ENCODE results near the gene RND3. TPM values are rescaled to one million over a fixed set of nuclear protein-coding genes. Genes with fewer than 3 reads are reported as not detected.
A peak's percentile ranks its signal among the peaks of the same experiment; 100 is the strongest.

Gene RND3
- total RNA-seq, 4 donors from 2014 or later, result 12.6 to 69.4 (median 41.1) TPM

DNA sequence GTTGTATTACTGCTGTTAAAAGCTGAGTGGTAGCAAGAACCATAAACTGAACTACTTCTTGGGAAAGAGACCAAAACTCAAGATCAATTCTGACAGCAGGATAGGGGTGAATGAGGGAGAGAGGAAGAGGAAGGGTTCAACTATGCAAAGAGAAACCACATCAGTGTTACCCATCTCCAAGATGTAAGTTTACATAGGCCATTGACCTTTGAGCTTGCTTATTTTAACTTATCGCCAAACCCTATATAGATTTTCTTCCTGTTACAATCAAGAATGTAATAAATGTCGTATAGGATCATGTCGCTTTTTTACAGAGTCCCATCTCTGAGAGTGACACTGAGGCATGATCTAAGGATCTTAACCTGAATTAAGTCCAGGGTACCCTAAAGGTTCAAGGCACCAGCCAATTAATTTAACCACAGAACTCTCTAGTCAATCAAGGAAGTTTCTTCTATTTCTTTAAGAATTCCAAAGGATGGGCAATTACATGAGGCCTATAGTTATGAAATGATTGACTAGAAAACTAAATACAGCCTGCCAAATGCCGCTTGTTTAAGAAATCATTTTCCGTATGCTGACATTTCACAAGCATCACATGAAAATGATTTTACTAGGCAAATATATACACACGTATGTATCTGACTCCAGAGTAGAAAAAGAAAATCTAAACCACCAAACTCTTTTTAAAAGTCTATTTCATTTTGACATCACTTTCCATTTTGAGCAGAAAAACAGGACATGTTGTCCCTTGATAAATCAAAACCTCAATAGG, 11.8 kb downstream of the RND3 start:
- Histone ChIP-seq H3K27ac (peak overlapping the region; percentile 23 to 74), H3K4me1 (peaks cover 6 to 10% of the 10 kb centered on the region in 2 donors), H3K36me3 (no peaks in the 10 kb centered on the region), H3K27me3 (no peaks in the 10 kb centered on the region), H3K9me3 (no peaks in the 10 kb centered on the region), H3K4me3 (no peak overlapping the region)
- no peak for TF ChIP-seq POLR2A (IDR thresholded peaks at IDR 0.05)
- TF ChIP-seq, protein P1, sequence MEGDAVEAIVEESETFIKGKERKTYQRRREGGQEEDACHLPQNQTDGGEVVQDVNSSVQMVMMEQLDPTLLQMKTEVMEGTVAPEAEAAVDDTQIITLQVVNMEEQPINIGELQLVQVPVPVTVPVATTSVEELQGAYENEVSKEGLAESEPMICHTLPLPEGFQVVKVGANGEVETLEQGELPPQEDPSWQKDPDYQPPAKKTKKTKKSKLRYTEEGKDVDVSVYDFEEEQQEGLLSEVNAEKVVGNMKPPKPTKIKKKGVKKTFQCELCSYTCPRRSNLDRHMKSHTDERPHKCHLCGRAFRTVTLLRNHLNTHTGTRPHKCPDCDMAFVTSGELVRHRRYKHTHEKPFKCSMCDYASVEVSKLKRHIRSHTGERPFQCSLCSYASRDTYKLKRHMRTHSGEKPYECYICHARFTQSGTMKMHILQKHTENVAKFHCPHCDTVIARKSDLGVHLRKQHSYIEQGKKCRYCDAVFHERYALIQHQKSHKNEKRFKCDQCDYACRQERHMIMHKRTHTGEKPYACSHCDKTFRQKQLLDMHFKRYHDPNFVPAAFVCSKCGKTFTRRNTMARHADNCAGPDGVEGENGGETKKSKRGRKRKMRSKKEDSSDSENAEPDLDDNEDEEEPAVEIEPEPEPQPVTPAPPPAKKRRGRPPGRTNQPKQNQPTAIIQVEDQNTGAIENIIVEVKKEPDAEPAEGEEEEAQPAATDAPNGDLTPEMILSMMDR (IDR thresholded peaks at IDR 0.05), result no peak
- intact Hi-C loops (cut with DNase I; ENCODE audit: low total_unique reads), result no loop called here
- DNase-seq, result no peak

DNA sequence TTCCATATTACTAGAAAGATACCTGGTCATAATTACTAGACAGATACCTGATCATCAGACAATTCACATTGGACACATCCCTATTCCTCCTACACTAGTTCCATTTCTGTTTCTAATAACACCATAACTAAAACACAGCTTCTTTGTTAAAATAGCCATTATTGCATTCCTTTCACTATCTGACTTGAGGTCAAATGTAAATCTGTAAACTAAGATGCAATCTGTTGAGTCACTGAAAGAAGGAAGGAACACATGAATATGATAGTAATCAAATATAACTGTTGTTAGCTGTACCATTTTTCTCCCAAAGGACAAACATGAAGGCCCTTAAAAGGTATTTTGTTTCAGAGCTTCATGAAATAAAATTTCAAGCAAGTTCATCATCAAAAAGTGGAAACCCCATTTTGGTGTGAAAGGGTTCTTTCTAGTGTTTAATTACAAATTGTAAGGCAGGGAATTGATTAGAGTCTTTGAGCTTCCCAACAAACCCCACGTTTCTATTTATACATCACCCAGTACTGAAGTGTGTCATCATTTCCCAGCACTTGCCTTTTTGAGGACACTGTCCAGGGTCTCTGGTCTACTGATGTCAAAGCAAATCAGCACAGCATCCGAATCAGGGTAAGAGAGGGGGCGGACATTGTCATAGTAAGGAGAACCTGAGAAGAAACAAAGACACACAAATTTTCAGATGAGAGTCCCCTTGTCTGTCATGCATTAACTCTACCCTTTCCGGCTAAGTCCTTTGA, 13.0 kb downstream of the RND3 start:
- DNase-seq, result no peak

GRCh38 chr2:150473767-150474166, 13.7 kb downstream of the RND3 start:
- Histone ChIP-seq H3K27me3 (no peaks in the 10 kb centered on the region), H3K27ac (peak overlapping the region in 1 of 2 donors; percentile 14), H3K36me3 (no peaks in the 10 kb centered on the region), H3K4me3 (no peak overlapping the region), H3K4me1 (peaks cover 1 to 13% of the 10 kb centered on the region in 2 donors), H3K9me3 (no peaks in the 10 kb centered on the region)
- DNase-seq, result no peak
- TF ChIP-seq, protein P1 (IDR thresholded peaks at IDR 0.05), result no peak
- TF ChIP-seq POLR2A (IDR thresholded peaks at IDR 0.05), result no peak
- intact Hi-C loops (cut with DNase I; ENCODE audit: low total_unique reads), result no loop called here

More for the DNA sequence above, 13.0 kb downstream of the RND3 start:
- no peaks in the 10 kb centered on the region for H3K36me3 ChIP-seq
- no peaks in the 10 kb centered on the region for H3K9me3 ChIP-seq
- peak overlapping the region; percentile 23 to 74 for H3K27ac ChIP-seq
- H3K4me3 ChIP-seq, result no peak overlapping the region
- TF ChIP-seq POLR2A (IDR thresholded peaks at IDR 0.05), result no peak
- TF ChIP-seq, protein P1 (IDR thresholded peaks at IDR 0.05), result no peak
- intact Hi-C loops (cut with DNase I; ENCODE audit: low total_unique reads), result no loop called here
- peaks cover 6 to 10% of the 10 kb centered on the region in 2 donors for H3K4me1 ChIP-seq
- H3K27me3 ChIP-seq, result no peaks in the 10 kb centered on the region

- Histone ChIP-seq H3K4me1 (peaks cover 0 to 6% of the 10 kb centered on the region in 2 donors), H3K4me3 (no peak overlapping the region), H3K36me3 (no peaks in the 10 kb centered on the region), H3K27ac (peak overlapping the region; percentile 24 to 40), H3K27me3 (no peaks in the 10 kb centered on the region), H3K9me3 (no peaks in the 10 kb centered on the region)
- intact Hi-C loops (cut with DNase I; ENCODE audit: low total_unique reads), result no loop called here
- DNase-seq, result peak in 1 of 2 donors; percentile 35
- TF ChIP-seq POLR2A (IDR thresholded peaks at IDR 0.05), result no peak
- TF ChIP-seq, protein P1 (IDR thresholded peaks at IDR 0.05), result no peak
These were observed 15.0 kb downstream of the RND3 start for GRCh38 chr2:150472511-150472899.
